NB4 (cell line): Measurements from ENCODE around the gene SNUPN.
A peak's percentile ranks its signal among the peaks of the same experiment; 100 is the strongest.

Source experiments
- DNase-seq: peaks from one replicate; pipeline ENCODE4 v3.0.0; 2010; ENCODE audit warnings: low read depth
- H3K4me3 ChIP-seq: one replicate; pipeline ENCODE4 v1.5.1; 2011; ENCODE audit warnings: mild to moderate bottlenecking, low read depth, low read length, moderate library complexity
- MYC ChIP-seq: IDR thresholded peaks from 2 replicates; pipeline ENCODE4 v1.6.1; 2011; ENCODE audit warnings: low read depth, low read length
- POLR2A ChIP-seq: IDR thresholded peaks from 2 replicates; pipeline ENCODE4 v1.6.1; 2011; ENCODE audit warnings: mild to moderate bottlenecking; ENCODE audit not compliant: insufficient read length; ENCODE audit errors: extremely low read depth
- TF ChIP-seq, protein P1 (sequence below): IDR thresholded peaks from 2 replicates; pipeline ENCODE4 v1.6.1; 2011; ENCODE audit warnings: low read depth, low read length
- TF ChIP-seq, protein P2 (sequence below): IDR thresholded peaks from one replicate; pipeline ENCODE4 v1.5.1; 2012; ENCODE audit warnings: low read depth, low read length

Gene SNUPN

DNA sequence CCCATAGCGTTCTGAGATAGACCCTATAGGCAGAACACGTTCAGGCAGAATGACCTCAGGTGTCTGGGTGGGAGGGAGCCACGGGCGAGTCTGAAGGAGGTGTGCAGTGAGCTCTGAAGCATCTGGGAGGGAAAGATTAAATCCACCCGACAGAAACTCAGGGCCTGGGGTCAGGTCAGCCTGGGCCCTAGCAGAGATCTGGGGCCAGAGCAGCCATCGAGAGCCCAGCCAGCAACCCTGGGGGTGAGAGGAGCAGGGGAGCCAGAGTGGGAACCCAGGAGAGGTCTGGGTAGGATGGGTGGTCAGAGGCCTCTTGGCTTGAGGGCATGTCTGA is 44.3 kb upstream of the SNUPN start:
- TF ChIP-seq, protein P1, sequence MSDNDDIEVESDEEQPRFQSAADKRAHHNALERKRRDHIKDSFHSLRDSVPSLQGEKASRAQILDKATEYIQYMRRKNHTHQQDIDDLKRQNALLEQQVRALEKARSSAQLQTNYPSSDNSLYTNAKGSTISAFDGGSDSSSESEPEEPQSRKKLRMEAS, result no peak
- TF ChIP-seq, protein P2, sequence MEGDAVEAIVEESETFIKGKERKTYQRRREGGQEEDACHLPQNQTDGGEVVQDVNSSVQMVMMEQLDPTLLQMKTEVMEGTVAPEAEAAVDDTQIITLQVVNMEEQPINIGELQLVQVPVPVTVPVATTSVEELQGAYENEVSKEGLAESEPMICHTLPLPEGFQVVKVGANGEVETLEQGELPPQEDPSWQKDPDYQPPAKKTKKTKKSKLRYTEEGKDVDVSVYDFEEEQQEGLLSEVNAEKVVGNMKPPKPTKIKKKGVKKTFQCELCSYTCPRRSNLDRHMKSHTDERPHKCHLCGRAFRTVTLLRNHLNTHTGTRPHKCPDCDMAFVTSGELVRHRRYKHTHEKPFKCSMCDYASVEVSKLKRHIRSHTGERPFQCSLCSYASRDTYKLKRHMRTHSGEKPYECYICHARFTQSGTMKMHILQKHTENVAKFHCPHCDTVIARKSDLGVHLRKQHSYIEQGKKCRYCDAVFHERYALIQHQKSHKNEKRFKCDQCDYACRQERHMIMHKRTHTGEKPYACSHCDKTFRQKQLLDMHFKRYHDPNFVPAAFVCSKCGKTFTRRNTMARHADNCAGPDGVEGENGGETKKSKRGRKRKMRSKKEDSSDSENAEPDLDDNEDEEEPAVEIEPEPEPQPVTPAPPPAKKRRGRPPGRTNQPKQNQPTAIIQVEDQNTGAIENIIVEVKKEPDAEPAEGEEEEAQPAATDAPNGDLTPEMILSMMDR, result no peak
- TF ChIP-seq POLR2A (no peak), MYC (no peak)
- H3K4me3 ChIP-seq, result no peak overlapping the region
- no peak for DNase-seq

DNA sequence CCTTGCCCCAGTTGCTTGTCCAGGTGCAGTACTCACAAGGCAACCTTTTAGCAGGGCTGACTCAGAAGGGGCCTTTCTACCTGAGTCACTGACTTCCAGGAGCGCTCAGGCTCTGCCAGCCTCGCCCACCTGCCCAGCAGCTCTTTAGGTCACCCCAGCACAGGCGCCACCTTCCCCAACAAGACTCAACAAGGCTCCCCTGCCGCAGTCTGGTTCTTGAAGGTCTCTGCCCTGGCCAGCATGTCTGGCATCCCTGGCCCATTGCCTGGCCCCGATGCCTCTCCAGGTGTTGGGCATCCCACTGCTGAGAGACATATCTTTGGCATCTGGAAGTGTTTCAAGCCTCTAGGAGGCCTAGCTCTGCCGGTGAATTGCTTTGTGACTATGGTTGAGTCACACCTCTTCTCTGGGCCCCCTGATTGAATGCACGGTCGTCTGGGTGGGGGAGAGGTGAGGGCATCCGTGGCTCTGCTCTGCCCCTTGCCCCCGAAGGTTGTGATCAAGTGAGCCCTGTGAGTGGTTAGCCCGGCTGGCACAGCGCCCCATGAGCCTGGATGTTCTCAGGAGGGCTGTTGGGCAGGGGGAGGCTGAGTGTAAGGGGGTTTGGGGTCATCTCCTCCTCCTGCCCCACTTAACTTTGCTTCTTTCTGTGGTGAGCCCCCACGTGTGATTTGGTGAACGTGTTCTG is 43.8 kb upstream of the SNUPN start:
- DNase-seq, result no peak
- TF ChIP-seq, protein P1, result no peak
- TF ChIP-seq, protein P2, result no peak
- TF ChIP-seq MYC (no peak), POLR2A (no peak)
- H3K4me3 ChIP-seq, result no peak overlapping the region

DNA sequence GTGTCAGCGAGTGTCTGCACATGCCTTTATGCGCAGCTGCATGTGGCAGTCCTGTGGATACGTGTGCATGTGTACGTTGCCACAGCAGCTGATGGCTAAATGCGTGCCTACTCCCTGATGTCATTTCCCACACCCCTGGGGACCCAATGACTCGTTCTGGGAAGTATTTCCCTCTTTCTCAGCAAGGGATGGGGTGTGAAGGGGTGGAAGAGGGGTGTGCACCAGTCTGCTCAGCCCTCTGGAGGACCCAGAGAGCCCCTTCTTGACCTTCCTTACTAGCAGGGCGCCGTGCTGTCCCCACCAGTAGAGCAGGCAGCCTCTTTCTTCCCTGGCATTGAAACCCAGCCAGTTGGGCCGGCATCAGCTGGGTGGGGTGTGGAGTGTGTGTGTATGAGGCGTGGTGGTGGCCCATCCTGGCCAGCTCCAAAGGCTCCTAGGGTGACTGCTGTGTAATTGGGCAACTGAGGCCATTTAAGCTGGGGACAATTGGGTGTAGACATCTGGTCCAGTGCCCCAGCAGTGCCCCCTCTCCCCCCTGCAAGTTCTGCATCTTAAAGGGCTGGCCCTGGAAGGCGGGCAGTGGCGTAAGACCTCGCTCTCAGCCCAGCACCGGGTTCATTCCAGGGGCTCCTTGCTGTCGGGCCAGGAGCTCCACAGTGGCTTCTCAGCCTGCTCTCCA is 41.4 kb upstream of the SNUPN start:
- peak; percentile 50 for DNase-seq
- TF ChIP-seq, protein P1, result peak; percentile 29; the same call in 1 of the 2 replicates
- TF ChIP-seq MYC (no peak), POLR2A (no peak)
- no peak overlapping the region for H3K4me3 ChIP-seq

DNA sequence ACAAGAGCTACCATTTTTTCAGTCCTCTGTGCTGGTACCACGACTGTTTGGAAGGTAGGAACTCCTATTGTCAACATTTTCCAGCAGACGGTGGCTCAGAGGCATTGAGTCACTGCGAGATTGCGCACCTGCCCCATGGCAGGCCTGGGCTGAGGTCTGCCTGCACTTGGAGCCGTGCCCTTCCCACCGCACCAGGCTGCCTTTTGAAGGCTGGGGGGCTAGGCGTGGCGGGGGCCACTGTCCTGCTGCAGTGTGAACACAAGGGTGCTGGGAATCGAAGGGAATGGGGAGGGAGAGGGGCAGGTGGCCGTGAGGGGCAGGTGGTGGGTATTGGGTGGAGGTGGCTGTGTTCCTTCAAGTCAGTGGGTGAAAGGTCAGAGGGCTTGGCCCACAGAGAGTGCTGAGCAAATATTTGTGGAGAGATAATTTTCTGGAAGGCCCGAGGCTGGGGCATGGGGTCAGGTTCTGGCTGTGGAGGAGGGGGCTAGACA is 38.5 kb upstream of the SNUPN start:
- TF ChIP-seq, protein P2, result no peak
- TF ChIP-seq, protein P1, result no peak
- TF ChIP-seq POLR2A, result no peak
- no peak for TF ChIP-seq MYC
- no peak for DNase-seq
- no peak overlapping the region for H3K4me3 ChIP-seq

DNA sequence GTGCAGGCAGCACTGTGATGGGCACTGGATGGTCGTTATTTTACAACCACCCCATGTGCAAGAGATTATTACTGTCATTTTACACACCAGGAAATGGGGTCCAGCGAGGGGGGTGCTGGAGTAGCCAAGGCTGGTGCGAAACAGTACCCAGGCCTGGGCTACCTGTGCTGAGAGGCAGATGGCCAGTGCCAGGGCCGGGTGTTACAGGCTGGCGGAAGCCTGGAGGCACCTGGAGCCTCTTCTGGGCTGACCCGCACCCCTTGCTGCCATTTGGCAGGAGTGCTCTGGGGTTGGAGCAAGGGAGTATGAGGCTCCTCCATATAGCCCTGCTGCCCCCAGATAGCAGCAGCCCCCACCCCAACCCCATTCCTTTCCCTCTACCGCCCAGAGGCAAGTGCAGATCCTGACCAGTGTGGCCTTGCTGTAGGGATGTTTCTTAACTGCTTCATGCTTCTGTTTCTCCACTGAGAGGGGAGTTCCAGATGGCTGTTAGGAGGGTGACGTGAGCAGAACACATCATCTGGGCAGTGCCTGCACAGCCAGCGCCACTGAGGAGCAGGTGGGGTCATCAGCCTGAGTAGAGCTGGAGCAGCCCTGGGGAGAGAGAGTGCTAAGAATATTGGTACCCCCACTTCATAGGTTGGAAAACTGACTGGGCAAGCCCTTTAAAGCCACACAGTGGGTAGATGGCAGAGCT is 37.4 kb upstream of the SNUPN start:
- TF ChIP-seq POLR2A (no peak), MYC (no peak)
- TF ChIP-seq, protein P1, result no peak
- TF ChIP-seq, protein P2, result no peak
- no peak overlapping the region for H3K4me3 ChIP-seq
- no peak for DNase-seq

DNA sequence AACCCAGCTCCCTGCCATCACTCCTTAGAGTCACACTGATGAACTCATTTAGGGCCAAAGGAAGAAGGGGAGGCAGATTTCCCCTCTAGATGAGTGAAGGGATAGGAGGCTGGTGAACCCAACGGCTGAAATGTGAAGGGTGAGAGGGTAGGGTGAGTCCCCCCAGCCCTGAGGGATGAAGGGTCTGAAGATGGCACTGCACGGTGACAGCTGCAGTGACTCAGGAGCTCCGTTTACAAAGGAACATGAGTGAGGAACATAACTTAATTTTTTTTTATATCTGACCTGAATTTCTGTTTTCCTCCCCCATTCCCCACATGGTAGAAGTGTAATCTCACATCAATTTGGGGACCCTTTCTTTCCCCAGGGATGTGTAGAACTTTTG is 36.2 kb upstream of the SNUPN start:
- no peak for DNase-seq
- TF ChIP-seq POLR2A, result no peak
- TF ChIP-seq MYC, result no peak
- TF ChIP-seq, protein P2, result no peak
- TF ChIP-seq, protein P1, result no peak
- H3K4me3 ChIP-seq, result no peak overlapping the region
